Measurements from ENCODE around the gene THBS2. TPM values are rescaled to one million over a fixed set of nuclear protein-coding genes. Genes with fewer than 3 reads are reported as not detected.

The THBS2 gene
- total and polyA plus RNA-seq, 2 of the 4 experiments (the other 2 are of a cell fraction): 97.3 to 113 TPM

DNA sequence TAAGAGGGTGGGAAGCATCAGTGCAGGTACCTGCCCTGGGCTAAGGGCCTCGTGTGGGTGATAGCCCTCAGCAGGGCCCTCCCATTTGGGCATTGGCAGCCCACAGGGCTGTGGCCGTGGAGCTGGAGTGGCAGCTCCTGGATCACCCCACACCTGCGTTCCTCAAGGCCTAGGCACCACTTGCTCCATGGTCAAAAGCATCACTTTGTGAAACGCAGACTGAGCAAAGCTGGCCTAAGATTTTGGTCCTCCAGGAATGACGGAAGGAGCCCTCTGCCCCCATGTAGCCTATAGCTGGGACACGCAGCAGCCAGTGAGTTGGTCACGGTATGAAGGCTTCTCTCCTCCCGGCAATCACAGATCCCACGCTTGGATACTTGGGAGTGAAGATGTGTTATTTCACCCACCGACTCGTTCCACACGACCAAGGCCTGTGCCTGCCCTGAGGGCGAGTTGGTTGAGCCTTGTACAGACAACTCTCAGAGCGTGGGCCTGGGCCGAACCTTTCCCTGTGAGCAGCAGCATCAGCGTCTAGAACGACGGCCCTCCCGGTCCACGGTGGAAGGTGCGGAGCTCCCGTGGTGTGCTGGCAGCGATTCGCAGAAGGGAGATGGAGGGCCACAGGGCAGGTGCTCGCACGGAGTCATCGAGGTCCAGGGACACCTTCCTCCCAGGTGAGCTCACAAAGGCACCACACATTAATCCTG, 39.7 kb downstream of the THBS2 start:
- Histone ChIP-seq H2BK5ac (ENCODE audit: low read depth, low read length, poor library complexity, severe bottlenecking) (peak overlapping the region; percentile 98), H3K18ac (ENCODE audit: low read depth, low read length) (peak overlapping the region; percentile 98), H3K27ac (ENCODE audit: insufficient read depth, low read length) (peak overlapping the region; percentile 95), H4K20me1 (ENCODE audit: insufficient read depth, low read length) (no peaks in the 10 kb centered on the region), H3K14ac (replicated peaks; ENCODE audit: low read depth, low read length) (peak overlapping the region; percentile 95), H3K56ac (ENCODE audit: extremely low read depth, insufficient read depth, low read length) (peak overlapping the region; percentile 72), H2AK9ac (replicated peaks; ENCODE audit: low read depth, low read length, poor library complexity) (peak overlapping the region; percentile 86), H4K8ac (ENCODE audit: low read depth in 2 of 2, low read length in 2 of 2) (peak overlapping the region; percentile 93 to 97), H4K5ac (ENCODE audit: low read depth, low read length) (peak overlapping the region; percentile 97), H3K23ac (ENCODE audit: low read depth, low read length) (peak overlapping the region; percentile 87), H3K4me3 (ENCODE audit: insufficient read depth, low read depth, low read length) (no peak overlapping the region), H2AK5ac (ENCODE audit: low read depth, low read length) (peak overlapping the region; percentile 98), H3K9ac (ENCODE audit: low read depth, low read length) (peak overlapping the region; percentile 25; the same call in 1 of the 2 replicates), H3K9me3 (ENCODE audit: control insufficient read depth, insufficient read depth, low read length) (no peaks in the 10 kb centered on the region), H3K9me1 (ENCODE audit: insufficient read depth, low read length) (peaks cover 14% of the 10 kb centered on the region), H3K4me1 (ENCODE audit: control insufficient read depth, insufficient read depth, low read length) (peaks cover 19% of the 10 kb centered on the region), H2BK15ac (ENCODE audit: low read depth, low read length) (peak overlapping the region; percentile 96; the same call in 2 of the 3 replicates), H3K27me3 (ENCODE audit: control insufficient read depth, insufficient read depth, low read length) (no peaks in the 10 kb centered on the region), H4K91ac (ENCODE audit: insufficient read depth, low read depth, low read length) (peak overlapping the region; percentile 99), H2AFZ (replicated peaks; ENCODE audit: low read length, poor library complexity) (peak overlapping the region; percentile 86), H3K79me1 (ENCODE audit: low read depth in 1 of 2, low read length in 2 of 2) (peaks cover 0 to 19% of the 10 kb centered on the region in 2 experiments; a peak in 2 of 4 replicates), H2BK20ac (ENCODE audit: low read depth, low read length) (peak overlapping the region; percentile 98), H3K4me2 (ENCODE audit: low read depth, low read length) (no peak overlapping the region), H3K36me3 (ENCODE audit: control insufficient read depth, insufficient read depth, low read length) (peaks cover 6% of the 10 kb centered on the region), H3K4ac (ENCODE audit: low read depth, low read length) (peak overlapping the region; percentile 96), H2BK120ac (ENCODE audit: low read depth, low read length) (peak overlapping the region; percentile 98)
- ChIA-PET CTCF (interaction anchor here (0.9 kb wide), 1 partner anchor 10 kb away, joined by 3 read pairs; no protein-coding TSS in a partner anchor), POLR2A (ENCODE audit: unreplicated experiment) (interaction anchor here (0.6 to 0.7 kb wide), 2 partner anchors 48 to 538 kb away, joined by 3 read pairs; partner anchors contain the start of genes DYNLT2 and ERMARD)
- BruUV-seq (replicated peaks): no TSS peak
- DNase-seq (no peak), ATAC-seq (ENCODE audit: low read depth) (no peak)
- TF ChIP-seq POLR2A (IDR thresholded peaks at IDR 0.05; ENCODE audit: low read depth, low read length): 0 out of 2 replicates have a peak, but pooled peaks have one; percentile 12
- TF ChIP-seq MXI1 (IDR thresholded peaks at IDR 0.05; ENCODE audit: borderline replicate concordance, low read depth, low read length): no peak
- intact Hi-C loops (cut with micrococcal nuclease) (loop anchor here (2.0 kb wide), 3 partner anchors 45 to 257 kb away; no protein-coding TSS in a partner anchor), in situ Hi-C loops (cut with MboI; ENCODE audit: low sequenced_read_pairs) (no loop called here), dilution Hi-C loops (cut with HindIII; ENCODE audit: low sequenced_read_pairs, unreplicated experiment) (no loop called here)
- WGBS, 2 experiments (ENCODE audit: extremely low coverage in 2 of 2, insufficient read length in 1 of 2): 90% methylated on average over 16 of the region's 27 CpGs; no CpG with 5 or more reads in 1 of the 2 experiments
